Ascending aorta (tissue), 2 donors: ENCODE measurements around the gene CCDC33. TPM values are rescaled to one million over a fixed set of nuclear protein-coding genes. Genes with fewer than 3 reads are reported as not detected.
"Not testable (repeated sequence)": the region's sequence is repeated elsewhere in the genome, so short reads cannot be mapped to it uniquely, and the experiment has no call there.

ENCODE experiments used
- DNase-seq, 2 donors: peaks; one replicate each; pipeline ENCODE4 v3.0.0-alpha.2; 2019; ENCODE audit warnings: low spot score in 2 of 2
- H3K27ac ChIP-seq, 2 donors: fragments of 200-600 bp; sonication (generic); one replicate each; pipeline ENCODE4 v1.5.1; 2016 to 2017; ENCODE audit warnings: mild to moderate bottlenecking in 1 of 2
- H3K27me3 ChIP-seq: fragments of 200-600 bp; sonication (generic); one replicate; pipeline ENCODE4 v1.5.1; 2017
- H3K36me3 ChIP-seq, 2 donors: fragments of 200-600 bp; sonication (generic); one replicate each; pipeline ENCODE4 v1.5.1; 2016
- H3K4me1 ChIP-seq, 2 donors: fragments of 200-600 bp; sonication (generic); one replicate each; pipeline ENCODE4 v1.5.1; 2016 to 2017; ENCODE audit warnings: mild to moderate bottlenecking in 1 of 2
- H3K4me3 ChIP-seq, 2 donors: fragments of 200-600 bp; sonication (generic); one replicate each; pipeline ENCODE4 v1.5.1; 2016 to 2017; ENCODE audit warnings: mild to moderate bottlenecking in 1 of 2
- H3K9me3 ChIP-seq, 2 donors: fragments of 200-600 bp; sonication (generic); one replicate each; pipeline ENCODE4 v1.5.1; 2016
- CTCF ChIP-seq, 3 experiments: fragments of 200-600 bp in 2 of 3; fragments of 450-650 bp in 1 of 3; sonication (generic) in 2 of 3; IDR thresholded peaks; one replicate each; pipeline ENCODE4 v1.5.1; 2016 to 2019; ENCODE audit warnings: antibody characterized with exemption in 3 of 3, mild to moderate bottlenecking in 1 of 3, moderate library complexity in 1 of 3
- intact Hi-C: fragments of 100-400 bp; cut with DNase I; formaldehyde crosslinking; loops from one replicate; pipeline ENCODE4 v1.15.1; 2023
- total RNA-seq: library from RNA; depleted of rRNA; stranded (reverse); fragments of >200 nt; gene quantifications from one replicate; pipeline ENCODE4 v1.1.0, GENCODE V29; 2016

CCDC33 gene
- total RNA-seq, 1 donor from 2014 or later: not detected

DNA sequence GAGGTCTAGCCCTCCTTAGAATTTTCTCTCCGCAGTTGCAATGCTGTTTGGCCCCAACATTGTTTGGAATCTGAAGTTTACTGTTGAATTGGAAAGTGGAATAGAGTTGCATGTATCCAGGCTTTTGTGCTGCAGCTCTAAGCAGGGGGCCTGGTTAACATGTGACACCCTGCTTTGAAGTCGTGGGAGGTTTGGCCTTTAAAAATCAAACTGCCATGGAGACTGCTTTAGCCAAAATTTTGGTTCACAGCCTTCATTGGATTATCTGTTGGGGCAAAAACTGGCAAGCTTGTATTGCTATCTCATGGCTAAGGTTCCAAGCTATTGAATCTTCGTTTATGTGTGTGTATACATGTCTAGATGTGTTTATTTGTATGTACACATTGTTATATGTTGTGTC, 115.5 kb downstream of the CCDC33 start:
- no peak for TF ChIP-seq CTCF (IDR thresholded peaks at IDR 0.05)
- intact Hi-C loops: no loop called here

GRCh38 chr15:74352393-74352910, 116.3 kb downstream of the CCDC33 start:
- H3K4me1 ChIP-seq: no peaks in the 10 kb centered on the region
- H3K9me3 ChIP-seq: no peaks in the 10 kb centered on the region
- no peaks in the 10 kb centered on the region for H3K36me3 ChIP-seq
- intact Hi-C loops: no loop called here
- no peak overlapping the region for H3K4me3 ChIP-seq
- H3K27me3 ChIP-seq: no peaks in the 10 kb centered on the region
- no peak for DNase-seq
- H3K27ac ChIP-seq: no peak overlapping the region
- TF ChIP-seq CTCF (IDR thresholded peaks at IDR 0.05): no peak

More for the DNA sequence above, 115.5 kb downstream of the CCDC33 start:
- no peak overlapping the region for H3K4me3 ChIP-seq
- no peaks in the 10 kb centered on the region for H3K4me1 ChIP-seq
- H3K27me3 ChIP-seq: no peaks in the 10 kb centered on the region
- H3K27ac ChIP-seq: no peak overlapping the region
- no peak for DNase-seq
- no peaks in the 10 kb centered on the region for H3K36me3 ChIP-seq
- no peaks in the 10 kb centered on the region for H3K9me3 ChIP-seq

DNA sequence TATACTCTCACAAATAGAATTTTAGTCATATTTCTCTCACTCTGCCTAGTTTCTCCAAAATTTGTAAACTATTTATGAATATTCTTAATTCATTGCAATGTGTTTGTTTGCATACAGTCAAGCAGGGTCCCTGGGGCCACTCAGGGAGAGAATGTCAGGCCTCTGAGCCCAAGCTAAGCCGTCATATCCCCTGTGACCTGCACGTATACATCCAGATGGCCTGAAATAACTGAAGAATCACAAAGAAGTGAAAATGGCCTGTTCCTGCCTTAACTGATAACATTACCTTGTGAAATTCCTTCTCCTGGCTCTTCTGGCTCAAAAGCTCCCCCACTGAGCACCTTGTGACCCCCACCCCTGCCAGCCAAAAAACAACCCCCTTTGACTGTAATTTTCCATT, 117.9 kb downstream of the CCDC33 start:
- H3K4me3 ChIP-seq, H3K27ac ChIP-seq, DNase-seq, H3K9me3 ChIP-seq, H3K4me1 ChIP-seq, H3K36me3 ChIP-seq, H3K27me3 ChIP-seq, intact Hi-C loops: not testable (repeated sequence)

DNA sequence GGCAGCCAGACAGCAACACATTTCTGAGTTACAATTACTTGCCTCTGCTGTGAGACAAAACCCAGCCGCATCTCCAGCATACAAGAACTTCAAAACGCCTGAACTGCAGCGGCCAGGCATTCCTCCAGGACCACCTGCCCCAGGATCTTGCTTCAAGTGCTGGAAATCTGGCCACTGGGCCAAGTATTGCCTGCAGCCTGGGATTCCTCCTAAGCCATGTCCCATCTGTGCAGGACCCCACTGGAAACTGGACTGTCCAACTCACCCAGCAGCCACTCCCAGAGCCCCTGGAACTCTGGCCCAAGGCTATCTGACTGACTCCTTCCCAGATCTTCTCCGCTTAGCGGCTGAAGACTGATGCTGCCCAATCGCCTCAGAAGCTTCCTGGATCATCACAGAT, 119.9 kb downstream of the CCDC33 start:
- intact Hi-C loops, H3K4me1 ChIP-seq, H3K4me3 ChIP-seq, DNase-seq, H3K9me3 ChIP-seq, H3K27ac ChIP-seq, H3K27me3 ChIP-seq, H3K36me3 ChIP-seq: not testable (repeated sequence)

DNA sequence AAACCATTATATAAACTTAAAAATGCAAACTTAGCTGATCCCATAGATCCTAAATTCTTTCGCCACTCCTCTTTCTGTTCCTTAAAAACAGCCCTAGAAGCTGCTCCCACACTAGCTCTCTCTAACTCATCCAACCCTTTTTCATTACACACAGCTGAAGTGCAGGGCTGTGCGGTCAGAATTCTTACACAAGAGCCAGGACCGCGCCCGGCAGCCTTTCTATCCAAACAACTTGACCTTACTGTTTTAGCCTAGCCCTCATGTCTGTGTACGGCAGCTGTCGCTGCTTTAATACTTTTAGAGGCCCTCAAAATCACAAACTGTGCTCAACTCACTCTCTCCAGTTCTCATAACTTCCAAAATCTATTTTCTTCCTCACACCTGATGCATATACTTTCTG, 121.4 kb downstream of the CCDC33 start:
- H3K4me3 ChIP-seq, intact Hi-C loops: not testable (repeated sequence)

GRCh38 chr15:74359376-74359775, 123.2 kb downstream of the CCDC33 start:
- H3K27ac ChIP-seq, H3K27me3 ChIP-seq, DNase-seq, H3K4me3 ChIP-seq, H3K4me1 ChIP-seq, H3K36me3 ChIP-seq, intact Hi-C loops, H3K9me3 ChIP-seq: not testable (repeated sequence)

More for the DNA sequence above, 121.4 kb downstream of the CCDC33 start:
- DNase-seq, H3K4me1 ChIP-seq, H3K27ac ChIP-seq, H3K36me3 ChIP-seq, H3K9me3 ChIP-seq, H3K27me3 ChIP-seq: not testable (repeated sequence)

- H3K36me3 ChIP-seq, intact Hi-C loops, DNase-seq, H3K4me1 ChIP-seq, H3K27ac ChIP-seq, H3K27me3 ChIP-seq, H3K9me3 ChIP-seq, H3K4me3 ChIP-seq: not testable (repeated sequence)
Observed at GRCh38 chr15:74360855-74361254, 124.7 kb downstream of the CCDC33 start.

GRCh38 chr15:74362482-74362881, 126.4 kb downstream of the CCDC33 start:
- no peak for DNase-seq
- intact Hi-C loops: no loop called here
- no peak for TF ChIP-seq CTCF (IDR thresholded peaks at IDR 0.05)
- no peaks in the 10 kb centered on the region for H3K36me3 ChIP-seq
- no peaks in the 10 kb centered on the region for H3K9me3 ChIP-seq
- no peaks in the 10 kb centered on the region for H3K27me3 ChIP-seq
- no peak overlapping the region for H3K27ac ChIP-seq
- H3K4me1 ChIP-seq: peaks cover 0 to 11% of the 10 kb centered on the region in 2 donors
- no peak overlapping the region for H3K4me3 ChIP-seq
